Measurements from ENCODE around the gene VGLL2.
"Not testable (repeated sequence)": the region's sequence is repeated elsewhere in the genome, so short reads cannot be mapped to it uniquely, and the experiment has no call there.

Gene VGLL2, protein sequence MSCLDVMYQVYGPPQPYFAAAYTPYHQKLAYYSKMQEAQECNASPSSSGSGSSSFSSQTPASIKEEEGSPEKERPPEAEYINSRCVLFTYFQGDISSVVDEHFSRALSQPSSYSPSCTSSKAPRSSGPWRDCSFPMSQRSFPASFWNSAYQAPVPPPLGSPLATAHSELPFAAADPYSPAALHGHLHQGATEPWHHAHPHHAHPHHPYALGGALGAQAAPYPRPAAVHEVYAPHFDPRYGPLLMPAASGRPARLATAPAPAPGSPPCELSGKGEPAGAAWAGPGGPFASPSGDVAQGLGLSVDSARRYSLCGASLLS

DNA sequence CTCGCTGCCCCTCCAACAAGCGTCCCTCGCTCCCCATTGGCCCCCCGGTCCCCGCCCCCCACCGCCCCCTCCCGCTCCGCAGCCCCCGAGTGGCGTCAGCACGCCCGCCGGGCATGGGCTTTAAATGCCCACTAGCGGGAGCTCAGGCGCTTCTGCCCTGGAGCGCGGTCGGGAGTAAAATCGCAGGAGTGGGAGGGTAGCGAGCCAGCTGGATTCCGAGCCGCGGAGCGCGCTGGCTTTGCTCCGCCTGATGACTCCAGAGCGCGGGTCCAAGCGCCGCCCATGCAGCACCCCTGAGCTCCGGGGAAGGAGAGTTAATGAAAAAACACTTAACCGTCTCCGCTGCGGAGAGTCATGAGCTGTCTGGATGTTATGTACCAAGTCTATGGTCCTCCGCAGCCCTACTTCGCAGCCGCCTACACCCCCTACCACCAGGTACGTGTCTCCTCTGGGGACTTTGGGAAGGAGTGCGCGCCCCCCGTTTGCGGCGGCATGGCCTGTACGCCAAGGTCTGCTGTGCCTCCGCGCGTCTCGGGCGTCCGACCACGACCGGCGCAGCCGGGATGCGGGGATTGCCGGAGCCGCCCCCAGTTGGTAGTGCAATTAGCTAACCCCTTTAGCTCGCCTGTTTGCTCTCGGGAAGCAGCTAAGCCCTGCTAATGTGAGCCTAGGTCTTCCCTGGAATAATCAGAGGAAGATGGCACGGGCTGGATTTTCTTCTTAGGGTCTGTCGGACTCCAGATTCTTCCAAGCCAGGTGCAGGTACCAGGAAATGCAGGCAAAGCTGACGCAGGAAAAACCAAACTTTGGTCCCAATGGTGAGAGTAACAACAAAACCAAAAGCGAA is at the start of gene VGLL2:
Gene VGLL2 (plus strand): TSS at position 149 of the 847 bp plus-strand sequence. CDS start 206 bp downstream, at position 355.
- no peak within 1 kb of the TSS for H3K9ac ChIP-seq (ENCODE audit: low read length)
- H3K4me3 ChIP-seq (ENCODE audit: low read length): peak within 1 kb of the TSS; percentile 62
- peaks cover 59% of the 10 kb centered on the region for H3K27me3 ChIP-seq (ENCODE audit: control insufficient read depth, insufficient read depth, low read length)
- peaks cover 8% of the 10 kb centered on the region for H3K4me1 ChIP-seq (ENCODE audit: control insufficient read depth, insufficient read depth, low read length)
- no peak within 1 kb of the TSS for H3K27ac ChIP-seq (ENCODE audit: low read depth, low read length)
- no peaks in the 10 kb centered on the region for H3K36me3 ChIP-seq (ENCODE audit: control insufficient read depth, insufficient read depth, low read length)

DNA sequence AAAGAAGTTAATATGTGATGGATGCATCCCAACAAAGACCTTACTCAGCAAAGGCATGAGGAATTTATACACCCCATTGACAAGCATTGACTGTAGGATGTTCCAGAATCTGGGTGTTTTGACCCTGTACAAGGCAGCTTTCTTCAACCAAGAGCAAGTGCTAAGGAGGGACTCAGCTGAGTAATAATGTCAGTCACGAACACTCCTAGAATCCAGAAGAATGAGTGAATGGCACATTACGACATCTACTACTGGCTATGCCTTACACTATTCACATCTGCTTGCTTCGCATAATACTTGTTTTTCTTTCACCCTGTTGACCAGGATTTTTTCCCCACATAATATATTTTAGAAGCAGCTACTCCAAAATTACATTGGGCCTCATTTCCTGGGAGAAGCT is 42.5 kb upstream of the VGLL2 start:
- no peak overlapping the region for H3K27ac ChIP-seq (ENCODE audit: low read depth, low read length)
- no peak overlapping the region for H3K9ac ChIP-seq (ENCODE audit: low read length)
- H3K36me3 ChIP-seq (ENCODE audit: control insufficient read depth, insufficient read depth, low read length): no peaks in the 10 kb centered on the region
- H3K4me3 ChIP-seq (ENCODE audit: low read length): no peak overlapping the region
- no peaks in the 10 kb centered on the region for H3K27me3 ChIP-seq (ENCODE audit: control insufficient read depth, insufficient read depth, low read length)
- H3K4me1 ChIP-seq (ENCODE audit: control insufficient read depth, insufficient read depth, low read length): no peaks in the 10 kb centered on the region

DNA sequence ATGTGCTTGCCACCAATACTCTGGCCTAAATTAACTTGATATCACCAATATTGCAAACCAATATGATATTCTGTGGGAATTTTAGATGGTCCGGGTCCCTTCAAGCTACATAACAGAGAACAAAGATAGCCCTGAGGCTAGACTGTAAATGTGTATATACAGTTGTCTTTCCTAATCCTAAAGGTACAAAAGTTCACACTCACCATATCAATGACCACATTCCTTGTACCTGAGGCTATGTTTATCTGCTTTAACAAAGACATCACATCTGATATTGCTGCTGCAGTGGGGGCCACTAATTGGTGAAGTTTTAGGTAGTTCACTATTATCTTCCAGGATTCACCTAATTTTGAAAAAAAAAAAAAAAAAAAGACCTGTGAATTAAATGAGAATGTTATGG is 38.6 kb upstream of the VGLL2 start:
- H3K4me1 ChIP-seq (ENCODE audit: control insufficient read depth, insufficient read depth, low read length): no peaks in the 10 kb centered on the region
- no peak overlapping the region for H3K4me3 ChIP-seq (ENCODE audit: low read length)
- no peaks in the 10 kb centered on the region for H3K27me3 ChIP-seq (ENCODE audit: control insufficient read depth, insufficient read depth, low read length)
- no peak overlapping the region for H3K9ac ChIP-seq (ENCODE audit: low read length)
- H3K36me3 ChIP-seq (ENCODE audit: control insufficient read depth, insufficient read depth, low read length): no peaks in the 10 kb centered on the region
- H3K27ac ChIP-seq (ENCODE audit: low read depth, low read length): no peak overlapping the region

DNA sequence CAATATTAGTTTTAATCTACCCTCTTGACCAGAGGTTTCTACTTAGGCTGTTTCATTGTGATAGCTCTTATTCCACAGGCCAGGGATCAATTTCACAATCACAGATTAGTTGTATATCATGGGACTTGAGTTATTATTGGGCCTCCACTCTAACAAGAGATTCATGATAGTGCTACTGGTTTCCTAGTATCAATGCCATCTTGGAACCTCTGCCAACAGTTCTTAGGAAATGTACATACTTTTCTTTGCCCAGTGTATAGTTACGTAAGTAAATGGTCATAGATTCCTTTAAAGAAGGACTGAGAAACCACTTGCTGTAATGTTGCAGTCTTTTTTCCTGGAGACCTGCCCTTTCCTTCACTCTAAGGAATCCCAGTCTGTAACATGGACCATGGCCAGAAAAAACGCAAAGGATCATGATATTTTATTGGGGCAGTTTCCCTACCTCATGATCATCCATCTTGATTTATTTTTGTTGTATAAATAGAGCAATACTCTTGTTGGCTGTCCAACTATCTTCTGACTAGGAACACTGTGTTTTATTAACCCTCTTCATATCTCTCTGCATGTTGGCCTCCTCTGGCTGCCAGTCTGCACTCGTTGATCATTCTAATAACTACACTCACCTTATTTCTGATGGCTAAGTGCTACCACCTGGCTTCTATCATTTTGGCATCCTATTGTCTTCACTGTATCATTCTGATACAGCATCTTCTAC is 38.0 kb upstream of the VGLL2 start:
- no peak overlapping the region for H3K27ac ChIP-seq (ENCODE audit: low read depth, low read length)
- no peak overlapping the region for H3K4me3 ChIP-seq (ENCODE audit: low read length)
- no peak overlapping the region for H3K9ac ChIP-seq (ENCODE audit: low read length)
- no peaks in the 10 kb centered on the region for H3K27me3 ChIP-seq (ENCODE audit: control insufficient read depth, insufficient read depth, low read length)
- H3K36me3 ChIP-seq (ENCODE audit: control insufficient read depth, insufficient read depth, low read length): no peaks in the 10 kb centered on the region
- no peaks in the 10 kb centered on the region for H3K4me1 ChIP-seq (ENCODE audit: control insufficient read depth, insufficient read depth, low read length)

DNA sequence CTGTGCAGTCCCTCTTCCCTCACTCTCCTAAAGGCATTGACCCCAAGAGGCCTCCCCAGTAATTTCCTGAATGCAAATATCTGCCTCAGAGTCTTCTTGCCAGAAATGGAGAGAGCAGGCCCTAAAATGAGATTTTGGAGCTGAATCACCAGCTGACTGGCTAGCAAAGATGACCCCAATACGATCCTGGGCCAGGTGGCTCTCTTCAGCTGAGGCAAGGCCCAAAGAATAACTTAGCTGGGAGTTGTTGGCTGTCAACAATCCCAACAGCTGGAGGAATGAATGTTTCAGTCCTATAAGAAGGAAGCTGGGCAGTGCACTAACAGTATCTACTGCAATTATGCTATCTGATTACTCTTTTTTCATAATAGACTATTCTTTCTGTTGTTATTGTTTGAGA is 37.2 kb upstream of the VGLL2 start:
- no peaks in the 10 kb centered on the region for H3K4me1 ChIP-seq (ENCODE audit: control insufficient read depth, insufficient read depth, low read length)
- no peak overlapping the region for H3K27ac ChIP-seq (ENCODE audit: low read depth, low read length)
- no peak overlapping the region for H3K9ac ChIP-seq (ENCODE audit: low read length)
- no peaks in the 10 kb centered on the region for H3K27me3 ChIP-seq (ENCODE audit: control insufficient read depth, insufficient read depth, low read length)
- no peaks in the 10 kb centered on the region for H3K36me3 ChIP-seq (ENCODE audit: control insufficient read depth, insufficient read depth, low read length)
- no peak overlapping the region for H3K4me3 ChIP-seq (ENCODE audit: low read length)

DNA sequence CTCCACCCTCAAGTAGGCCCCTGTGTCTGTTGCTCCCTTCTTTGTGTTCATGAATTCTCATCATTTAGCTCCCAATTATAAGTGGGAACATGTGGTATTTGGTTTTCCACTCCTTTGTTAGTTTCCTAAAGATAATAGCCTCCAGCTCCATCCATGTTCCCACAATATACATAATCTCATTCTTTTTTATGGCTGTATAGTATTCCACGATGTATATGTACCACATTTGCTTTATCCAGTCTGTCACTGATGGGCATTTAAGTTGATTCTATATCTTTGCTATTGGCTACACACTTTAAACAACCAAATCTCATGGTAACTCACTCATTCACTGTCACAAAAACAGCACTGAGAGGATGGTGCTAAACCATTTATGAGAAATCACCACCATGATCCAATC is 35.5 kb upstream of the VGLL2 start:
- H3K36me3 ChIP-seq (ENCODE audit: control insufficient read depth, insufficient read depth, low read length): no peaks in the 10 kb centered on the region
- no peaks in the 10 kb centered on the region for H3K27me3 ChIP-seq (ENCODE audit: control insufficient read depth, insufficient read depth, low read length)
- H3K9ac ChIP-seq (ENCODE audit: low read length): no peak overlapping the region
- H3K4me3 ChIP-seq (ENCODE audit: low read length): no peak overlapping the region
- H3K4me1 ChIP-seq (ENCODE audit: control insufficient read depth, insufficient read depth, low read length): no peaks in the 10 kb centered on the region
- no peak overlapping the region for H3K27ac ChIP-seq (ENCODE audit: low read depth, low read length)

DNA sequence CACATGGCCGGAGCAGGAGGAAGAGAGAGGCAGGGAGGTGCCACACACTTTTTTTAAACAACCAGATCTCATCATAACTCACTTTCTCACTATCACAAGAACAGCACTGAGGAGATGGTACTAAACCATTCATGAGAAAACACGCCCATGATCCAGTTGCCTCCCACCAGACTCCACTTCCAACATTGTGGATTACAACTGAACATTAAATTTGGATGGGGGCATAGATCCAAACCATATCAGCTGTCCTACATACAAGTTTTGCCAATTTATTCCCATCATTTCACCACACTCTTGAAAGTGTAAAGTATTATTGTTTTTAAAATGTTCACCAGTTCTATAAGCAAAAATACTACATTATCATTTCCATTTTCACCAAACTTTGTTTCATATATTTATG is 33.9 kb upstream of the VGLL2 start:
- no peaks in the 10 kb centered on the region for H3K36me3 ChIP-seq (ENCODE audit: control insufficient read depth, insufficient read depth, low read length)
- no peak overlapping the region for H3K9ac ChIP-seq (ENCODE audit: low read length)
- no peak overlapping the region for H3K27ac ChIP-seq (ENCODE audit: low read depth, low read length)
- H3K4me3 ChIP-seq (ENCODE audit: low read length): no peak overlapping the region
- H3K4me1 ChIP-seq (ENCODE audit: control insufficient read depth, insufficient read depth, low read length): no peaks in the 10 kb centered on the region
- no peaks in the 10 kb centered on the region for H3K27me3 ChIP-seq (ENCODE audit: control insufficient read depth, insufficient read depth, low read length)

DNA sequence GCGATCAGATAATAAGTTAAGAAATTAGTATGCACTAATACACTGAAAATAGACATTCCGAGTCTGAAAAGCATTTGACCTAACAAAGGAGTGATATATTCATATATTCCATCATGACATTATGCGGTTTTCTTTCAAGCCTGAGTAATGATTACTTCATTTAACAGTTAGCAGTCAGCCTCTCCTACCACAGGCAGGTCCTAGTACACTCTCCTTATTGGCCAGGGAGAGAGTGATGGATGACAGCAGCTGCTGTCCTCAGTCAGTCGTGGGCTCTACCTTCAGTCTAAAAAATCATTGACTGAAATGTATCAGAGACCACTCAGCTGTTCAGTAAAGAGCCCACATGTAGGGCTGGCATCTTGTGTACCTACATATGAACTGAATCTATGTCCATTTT is 33.2 kb upstream of the VGLL2 start:
- no peak overlapping the region for H3K27ac ChIP-seq (ENCODE audit: low read depth, low read length)
- no peaks in the 10 kb centered on the region for H3K27me3 ChIP-seq (ENCODE audit: control insufficient read depth, insufficient read depth, low read length)
- H3K4me3 ChIP-seq (ENCODE audit: low read length): no peak overlapping the region
- no peaks in the 10 kb centered on the region for H3K36me3 ChIP-seq (ENCODE audit: control insufficient read depth, insufficient read depth, low read length)
- no peaks in the 10 kb centered on the region for H3K4me1 ChIP-seq (ENCODE audit: control insufficient read depth, insufficient read depth, low read length)
- H3K9ac ChIP-seq (ENCODE audit: low read length): no peak overlapping the region

DNA sequence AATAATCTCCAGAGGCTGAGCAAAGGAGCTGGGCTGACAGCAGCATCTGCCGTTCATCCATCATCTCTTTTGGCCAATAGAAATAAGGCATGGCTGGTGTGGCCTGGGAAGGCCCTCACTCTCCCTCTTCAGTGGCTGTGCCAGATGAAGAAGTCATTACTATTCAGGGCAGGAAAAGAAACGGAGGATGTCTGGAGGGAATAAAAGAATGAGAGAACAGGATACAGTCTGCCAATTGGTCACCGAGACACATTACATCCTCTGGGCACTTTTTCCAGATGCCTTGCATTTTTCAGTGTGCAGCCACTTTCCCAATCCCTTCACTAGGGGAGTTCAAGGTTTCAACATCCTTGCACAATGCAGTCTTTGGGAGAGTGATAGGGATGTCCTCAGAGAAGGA is 32.2 kb upstream of the VGLL2 start:
- H3K27me3 ChIP-seq (ENCODE audit: control insufficient read depth, insufficient read depth, low read length): no peaks in the 10 kb centered on the region
- H3K4me1 ChIP-seq (ENCODE audit: control insufficient read depth, insufficient read depth, low read length): no peaks in the 10 kb centered on the region
- no peak overlapping the region for H3K27ac ChIP-seq (ENCODE audit: low read depth, low read length)
- no peaks in the 10 kb centered on the region for H3K36me3 ChIP-seq (ENCODE audit: control insufficient read depth, insufficient read depth, low read length)
- H3K9ac ChIP-seq (ENCODE audit: low read length): no peak overlapping the region
- no peak overlapping the region for H3K4me3 ChIP-seq (ENCODE audit: low read length)

DNA sequence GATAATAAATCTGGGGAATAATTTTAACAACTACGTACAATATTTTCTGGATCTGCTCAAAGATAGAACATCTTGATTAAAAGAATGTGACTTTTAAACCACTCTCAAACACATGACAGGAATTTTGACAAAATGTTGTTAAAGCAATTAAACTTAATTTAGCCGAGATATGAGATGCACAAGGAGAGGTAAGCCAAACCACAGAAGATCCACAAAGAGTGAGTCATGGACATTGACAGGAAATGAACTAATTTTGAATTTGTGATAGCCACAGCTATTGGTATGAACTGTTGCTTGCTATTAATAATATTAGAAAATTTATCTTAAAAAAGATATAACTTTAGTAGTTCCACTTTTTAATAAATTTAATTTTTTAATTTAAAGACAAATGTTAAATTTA is 27.8 kb upstream of the VGLL2 start:
- Histone ChIP-seq H3K4me3 (ENCODE audit: low read length) (no peak overlapping the region), H3K9ac (ENCODE audit: low read length) (no peak overlapping the region), H3K36me3 (ENCODE audit: control insufficient read depth, insufficient read depth, low read length) (no peaks in the 10 kb centered on the region), H3K27ac (ENCODE audit: low read depth, low read length) (no peak overlapping the region), H3K4me1 (ENCODE audit: control insufficient read depth, insufficient read depth, low read length) (no peaks in the 10 kb centered on the region), H3K27me3 (ENCODE audit: control insufficient read depth, insufficient read depth, low read length) (no peaks in the 10 kb centered on the region)

DNA sequence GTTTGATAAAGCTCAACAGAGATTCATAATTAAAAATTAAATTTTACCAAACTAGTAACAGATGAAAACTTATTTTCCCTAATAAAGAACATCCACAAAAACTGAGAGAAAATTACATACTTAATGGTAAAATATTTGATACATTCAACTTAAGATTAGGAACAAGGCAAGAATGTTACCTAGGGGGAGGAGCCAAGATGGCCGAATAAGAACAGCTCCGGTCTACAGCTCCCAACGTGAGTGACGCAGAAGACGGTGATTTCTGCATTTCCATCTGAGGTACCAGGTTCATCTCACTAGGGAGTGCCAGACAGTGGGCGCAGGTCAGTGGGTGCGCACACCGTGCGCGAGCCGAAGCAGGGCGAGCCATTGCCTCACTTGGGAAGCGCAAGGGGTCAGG is 20.8 kb upstream of the VGLL2 start:
- H3K36me3 ChIP-seq (ENCODE audit: control insufficient read depth, insufficient read depth, low read length); H3K4me3 ChIP-seq (ENCODE audit: low read length); H3K4me1 ChIP-seq (ENCODE audit: control insufficient read depth, insufficient read depth, low read length); H3K9ac ChIP-seq (ENCODE audit: low read length); H3K27me3 ChIP-seq (ENCODE audit: control insufficient read depth, insufficient read depth, low read length); H3K27ac ChIP-seq (ENCODE audit: low read depth, low read length): not testable (repeated sequence)

DNA sequence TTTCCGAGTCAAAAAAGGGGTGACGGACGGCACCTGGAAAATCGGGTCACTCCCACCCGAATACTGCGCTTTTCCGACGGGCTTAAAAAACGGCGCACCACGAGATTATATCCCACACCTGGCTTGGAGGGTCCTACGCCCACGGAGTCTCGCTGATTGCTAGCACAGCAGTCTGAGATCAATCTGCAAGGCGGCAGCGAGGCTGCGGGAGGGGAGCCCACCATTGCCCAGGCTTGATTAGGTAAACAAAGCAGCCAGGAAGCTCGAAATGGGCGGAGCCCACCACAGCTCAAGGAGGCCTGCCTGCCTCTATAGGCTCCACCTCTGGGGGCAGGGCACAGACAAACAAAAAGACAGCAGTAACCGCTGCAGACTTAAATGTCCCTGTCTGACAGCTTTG is 20.4 kb upstream of the VGLL2 start:
- H3K4me1 ChIP-seq (ENCODE audit: control insufficient read depth, insufficient read depth, low read length); H3K9ac ChIP-seq (ENCODE audit: low read length); H3K27me3 ChIP-seq (ENCODE audit: control insufficient read depth, insufficient read depth, low read length): not testable (repeated sequence)

More for the DNA sequence above, 20.4 kb upstream of the VGLL2 start:
- not testable (repeated sequence) for H3K27ac ChIP-seq (ENCODE audit: low read depth, low read length); H3K4me3 ChIP-seq (ENCODE audit: low read length); H3K36me3 ChIP-seq (ENCODE audit: control insufficient read depth, insufficient read depth, low read length)

Measured in rectal smooth muscle tissue (tissue), 1 donor.